ENCODE measurements around the gene KRTAP4-11. TPM values are rescaled to one million over a fixed set of nuclear protein-coding genes. Genes with fewer than 3 reads are reported as not detected.
A peak's percentile ranks its signal among the peaks of the same experiment; 100 is the strongest.

The KRTAP4-11 gene
- polyA plus RNA-seq, 1 of the 3 experiments (the other 2 are of a cell fraction) = not detected

- H3K27me3 ChIP-seq (ENCODE audit: insufficient read depth) = no peaks in the 10 kb centered on the region
- WGBS (ENCODE audit: low lambda C conversion rate) = 14% methylated on average over 3 of the region's 3 CpGs
- TF ChIP-seq CTCF (IDR thresholded peaks at IDR 0.05) (no peak), ELF1 (IDR thresholded peaks at IDR 0.05) (0 out of 2 replicates have a peak, but pooled peaks have one; percentile 13), FOSL2 (IDR thresholded peaks at IDR 0.05; ENCODE audit: borderline replicate concordance, low read depth) (peak; percentile 44; the same call in 1 of the 2 replicates), JUND (IDR thresholded peaks at IDR 0.05) (0 out of 2 replicates have a peak, but pooled peaks have one; percentile 33)
- H3K9me3 ChIP-seq = no peaks in the 10 kb centered on the region
- DNase-seq = no peak
- no peaks in the 10 kb centered on the region for H3K9me2 ChIP-seq
- ChIA-PET CTCF (no interaction called here), POLR2A (no interaction called here)
- peaks cover 0 to 12% of the 10 kb centered on the region in 2 experiments; a peak in 1 of 4 replicates for H3K4me1 ChIP-seq (ENCODE audit: control insufficient read depth in 1 of 2, insufficient read depth in 2 of 2, low read depth in 1 of 2, low read length in 1 of 2)
- no peaks in the 10 kb centered on the region for H3K79me2 ChIP-seq (ENCODE audit: insufficient read depth)
- H3K9ac ChIP-seq = no peak overlapping the region
- H4K20me1 ChIP-seq (ENCODE audit: insufficient read depth) = no peaks in the 10 kb centered on the region
- no peak overlapping the region for H3K4me2 ChIP-seq
- H3K36me3 ChIP-seq (replicated peaks in 1 of 2; ENCODE audit: control insufficient read depth in 1 of 2, insufficient read depth in 2 of 2, low read length in 1 of 2) = no peaks in the 10 kb centered on the region
- no peak overlapping the region for H3K4me3 ChIP-seq (ENCODE audit: low read depth in 2 of 2, low read length in 1 of 2)
- H2AFZ ChIP-seq (ENCODE audit: low read depth) = peak overlapping the region; percentile 33; the same call in 1 of the 2 replicates
- peak overlapping the region in 1 of 2 experiments; percentile 6; a peak in 1 of 4 replicates for H3K27ac ChIP-seq (ENCODE audit: low read depth in 2 of 2, low read length in 1 of 2)
- H3F3A ChIP-seq (replicated peaks; ENCODE audit: insufficient read depth) = no peaks in the 10 kb centered on the region
Measured at GRCh38 chr17:41131979-41132378, 13.8 kb upstream of the KRTAP4-11 start.

DNA sequence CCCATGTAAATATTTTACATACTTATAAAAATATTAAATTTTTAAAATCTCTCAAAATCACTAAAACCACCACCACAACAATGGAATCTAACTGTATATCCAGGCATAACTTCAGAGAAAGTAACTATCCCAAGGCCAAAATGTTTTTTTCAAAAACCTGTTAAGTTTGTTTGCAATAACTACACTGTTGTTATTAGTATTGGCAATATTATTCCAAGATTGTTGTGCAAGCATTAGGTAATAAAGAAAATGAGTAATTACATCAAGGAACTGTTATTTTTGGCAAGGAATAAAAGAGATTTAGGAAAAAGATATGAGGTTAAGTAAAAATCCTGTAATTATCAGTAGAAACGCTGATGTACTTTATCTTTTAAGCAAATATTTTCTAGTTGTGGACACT, 9.2 kb upstream of the KRTAP4-11 start:
- TF ChIP-seq, protein P1, sequence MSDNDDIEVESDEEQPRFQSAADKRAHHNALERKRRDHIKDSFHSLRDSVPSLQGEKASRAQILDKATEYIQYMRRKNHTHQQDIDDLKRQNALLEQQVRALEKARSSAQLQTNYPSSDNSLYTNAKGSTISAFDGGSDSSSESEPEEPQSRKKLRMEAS (IDR thresholded peaks at IDR 0.05; ENCODE audit: low read depth) = no peak
- TF ChIP-seq ELF1 (IDR thresholded peaks at IDR 0.05) = no peak
- no peak for TF ChIP-seq USF2 (IDR thresholded peaks at IDR 0.05; ENCODE audit: borderline replicate concordance, low read depth, low read length)
- no peak for TF ChIP-seq MEF2A (IDR thresholded peaks at IDR 0.05; ENCODE audit: borderline replicate concordance, low read depth)
- TF ChIP-seq GATA2 (CRISPR knock-in tag; IDR thresholded peaks at IDR 0.05) = no peak
- Histone ChIP-seq H3K4me2 (no peak overlapping the region), H3K27me3 (ENCODE audit: insufficient read depth) (no peaks in the 10 kb centered on the region), H3K36me3 (replicated peaks in 1 of 2; ENCODE audit: control insufficient read depth in 1 of 2, insufficient read depth in 2 of 2, low read length in 1 of 2) (no peaks in the 10 kb centered on the region), H3K9me3 (no peaks in the 10 kb centered on the region), H3K9me2 (no peaks in the 10 kb centered on the region), H3K9ac (no peak overlapping the region), H3K4me1 (ENCODE audit: control insufficient read depth in 1 of 2, insufficient read depth in 2 of 2, low read depth in 1 of 2, low read length in 1 of 2) (no peaks in the 10 kb centered on the region), H3F3A (replicated peaks; ENCODE audit: insufficient read depth) (no peaks in the 10 kb centered on the region), H4K20me1 (ENCODE audit: insufficient read depth) (no peaks in the 10 kb centered on the region), H3K4me3 (ENCODE audit: low read depth in 2 of 2, low read length in 1 of 2) (no peak overlapping the region), H3K79me2 (ENCODE audit: insufficient read depth) (no peaks in the 10 kb centered on the region), H2AFZ (ENCODE audit: low read depth) (no peak overlapping the region), H3K27ac (ENCODE audit: low read depth in 2 of 2, low read length in 1 of 2) (no peak overlapping the region)
- WGBS (ENCODE audit: low lambda C conversion rate) = 9% methylated on average over 1 of the region's 1 CpG
- DNase-seq = no peak
- ChIA-PET CTCF (no interaction called here), POLR2A (no interaction called here)

GRCh38 chr17:41126412-41126811, 8.2 kb upstream of the KRTAP4-11 start:
- Histone ChIP-seq H4K20me1 (ENCODE audit: insufficient read depth) (no peaks in the 10 kb centered on the region), H3K27ac (ENCODE audit: low read depth in 2 of 2, low read length in 1 of 2) (no peak overlapping the region), H3K9me2 (no peaks in the 10 kb centered on the region), H3K27me3 (ENCODE audit: insufficient read depth) (no peaks in the 10 kb centered on the region), H3K36me3 (replicated peaks in 1 of 2; ENCODE audit: control insufficient read depth in 1 of 2, insufficient read depth in 2 of 2, low read length in 1 of 2) (no peaks in the 10 kb centered on the region), H3K4me3 (ENCODE audit: low read depth in 2 of 2, low read length in 1 of 2) (no peak overlapping the region), H3K4me1 (ENCODE audit: control insufficient read depth in 1 of 2, insufficient read depth in 2 of 2, low read depth in 1 of 2, low read length in 1 of 2) (no peaks in the 10 kb centered on the region), H3F3A (replicated peaks; ENCODE audit: insufficient read depth) (no peaks in the 10 kb centered on the region), H2AFZ (ENCODE audit: low read depth) (no peak overlapping the region), H3K79me2 (ENCODE audit: insufficient read depth) (no peaks in the 10 kb centered on the region), H3K9ac (no peak overlapping the region), H3K9me3 (no peaks in the 10 kb centered on the region), H3K4me2 (no peak overlapping the region)
- 9% methylated on average over 3 of the region's 3 CpGs for whole genome bisulfite sequencing (ENCODE audit: low lambda C conversion rate)
- ChIA-PET CTCF (no interaction called here), POLR2A (no interaction called here)
- DNase-seq = no peak
- no peak for TF ChIP-seq FOXM1 (IDR thresholded peaks at IDR 0.05; ENCODE audit: low read depth)
- no peak for TF ChIP-seq REST (IDR thresholded peaks at IDR 0.05; ENCODE audit: low read depth, low read length)
- TF ChIP-seq USF1 (IDR thresholded peaks at IDR 0.05; ENCODE audit: borderline replicate concordance, low read depth) = no peak
- no peak for TF ChIP-seq PBX3 (IDR thresholded peaks at IDR 0.05)
- no peak for TF ChIP-seq FOSL2 (IDR thresholded peaks at IDR 0.05; ENCODE audit: borderline replicate concordance, low read depth)
- TF ChIP-seq FOXJ3 (CRISPR knock-in tag; IDR thresholded peaks at IDR 0.05) = no peak
- TF ChIP-seq SMC3 (IDR thresholded peaks at IDR 0.05; ENCODE audit: low read depth, low read length) = no peak
- TF ChIP-seq ELF1 (IDR thresholded peaks at IDR 0.05) = no peak

All from SK-N-SH (cell line).